ENCODE results near the gene C1orf21.

Gene C1orf21

DNA sequence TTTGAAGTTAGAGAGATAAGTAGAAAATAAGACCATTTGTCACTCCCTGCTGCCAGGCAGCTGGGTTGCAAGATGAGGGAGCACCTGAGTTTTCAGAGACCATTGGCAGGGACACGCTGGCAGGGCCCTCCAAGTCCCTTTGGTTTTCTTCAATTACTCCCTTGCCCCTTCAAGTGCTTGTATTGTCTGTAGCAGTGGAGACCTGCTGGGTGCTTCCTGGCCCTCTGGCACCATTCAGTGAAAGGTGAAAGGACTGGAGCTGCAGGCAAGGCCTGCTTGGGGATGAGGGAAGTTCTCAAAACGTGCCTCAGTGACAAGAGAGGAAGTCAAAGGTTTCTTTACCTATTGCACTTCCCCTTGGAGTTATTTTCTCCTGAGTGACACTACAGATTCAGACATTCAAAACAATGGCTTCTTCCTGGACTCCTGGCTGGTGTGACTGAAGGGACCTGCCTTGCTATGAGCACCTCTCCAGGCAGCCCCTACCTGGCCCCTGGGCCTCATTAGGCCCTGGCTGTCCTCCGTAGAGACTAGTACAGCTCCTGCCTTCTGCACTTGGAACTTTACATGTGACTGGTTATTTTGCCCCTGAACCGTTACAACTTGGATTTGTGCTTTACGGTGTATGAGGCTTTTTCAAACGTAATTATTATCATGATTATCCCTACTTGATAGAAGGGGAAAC lies 100.1 kb downstream of the C1orf21 start:
- H3K4me3 Mint-ChIP-seq, result no peak overlapping the region

DNA sequence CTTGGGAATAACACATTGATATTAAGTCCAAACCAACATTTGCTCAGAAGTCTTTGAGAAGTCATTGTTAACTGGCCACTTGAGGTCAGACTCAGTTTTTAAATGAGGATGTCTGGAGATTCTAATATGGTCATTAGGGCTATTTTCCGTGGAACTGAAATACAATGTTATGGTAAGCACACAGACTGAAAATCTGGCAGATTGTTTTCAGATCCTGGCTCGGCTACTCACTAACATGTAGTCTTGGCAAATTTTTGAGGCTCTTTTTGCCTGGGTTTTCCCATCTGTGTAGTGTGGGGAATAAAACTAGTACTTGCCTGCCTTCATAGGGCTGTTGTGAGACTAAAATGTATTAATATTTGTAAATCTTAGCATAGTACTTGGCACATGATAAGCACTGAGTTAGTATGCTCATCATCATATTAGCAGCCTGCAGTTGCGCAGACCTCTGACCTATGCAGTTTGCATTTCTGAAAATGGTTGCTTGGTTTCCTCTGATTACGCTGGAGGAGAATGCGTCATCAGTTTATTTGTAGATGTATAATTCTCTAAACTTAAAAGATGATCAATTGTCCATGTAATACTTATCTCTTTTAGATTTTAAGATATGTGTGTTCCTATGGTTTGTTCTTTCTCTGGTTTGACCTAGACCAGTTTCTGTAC lies 100.8 kb downstream of the C1orf21 start:
- no peaks in the 10 kb centered on the region for H3K36me3 Mint-ChIP-seq
- H3K4me1 Mint-ChIP-seq (ENCODE audit: low read depth), result peaks cover 12% of the 10 kb centered on the region
- H3K4me3 Mint-ChIP-seq, result no peak overlapping the region
- H3K9me3 Mint-ChIP-seq (ENCODE audit: low read depth), result no peaks in the 10 kb centered on the region
- no peaks in the 10 kb centered on the region for H3K27me3 Mint-ChIP-seq
- H3K27ac Mint-ChIP-seq, result no peak overlapping the region

More for the DNA sequence above, 100.1 kb downstream of the C1orf21 start:
- H3K27ac Mint-ChIP-seq, result no peak overlapping the region
- no peaks in the 10 kb centered on the region for H3K9me3 Mint-ChIP-seq (ENCODE audit: low read depth)
- peaks cover 7% of the 10 kb centered on the region for H3K4me1 Mint-ChIP-seq (ENCODE audit: low read depth)
- no peaks in the 10 kb centered on the region for H3K36me3 Mint-ChIP-seq
- no peaks in the 10 kb centered on the region for H3K27me3 Mint-ChIP-seq

DNA sequence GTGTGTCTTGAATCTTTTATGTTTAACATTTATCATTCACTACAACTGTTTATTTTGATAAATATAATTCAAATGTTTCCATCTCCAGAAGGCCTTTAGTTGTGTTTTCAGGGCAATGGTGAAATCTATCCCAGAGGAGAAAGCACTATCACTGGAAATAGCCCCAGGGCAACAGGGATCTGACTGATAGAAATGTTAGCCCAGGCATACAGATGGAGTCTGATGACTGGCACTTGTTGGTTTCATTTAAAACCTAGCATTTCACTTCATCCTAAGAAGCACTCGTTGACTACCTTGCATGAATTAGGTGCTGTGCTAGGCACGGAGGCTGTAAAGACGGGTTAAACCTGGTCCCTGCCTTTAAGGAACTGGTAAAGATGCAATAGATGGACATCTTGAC lies 103.1 kb downstream of the C1orf21 start:
- Mint-ChIP-seq H3K4me1 (ENCODE audit: low read depth) (peaks cover 12% of the 10 kb centered on the region), H3K36me3 (no peaks in the 10 kb centered on the region), H3K27me3 (no peaks in the 10 kb centered on the region), H3K9me3 (ENCODE audit: low read depth) (no peaks in the 10 kb centered on the region), H3K27ac (peak overlapping the region; percentile 1), H3K4me3 (no peak overlapping the region)

DNA sequence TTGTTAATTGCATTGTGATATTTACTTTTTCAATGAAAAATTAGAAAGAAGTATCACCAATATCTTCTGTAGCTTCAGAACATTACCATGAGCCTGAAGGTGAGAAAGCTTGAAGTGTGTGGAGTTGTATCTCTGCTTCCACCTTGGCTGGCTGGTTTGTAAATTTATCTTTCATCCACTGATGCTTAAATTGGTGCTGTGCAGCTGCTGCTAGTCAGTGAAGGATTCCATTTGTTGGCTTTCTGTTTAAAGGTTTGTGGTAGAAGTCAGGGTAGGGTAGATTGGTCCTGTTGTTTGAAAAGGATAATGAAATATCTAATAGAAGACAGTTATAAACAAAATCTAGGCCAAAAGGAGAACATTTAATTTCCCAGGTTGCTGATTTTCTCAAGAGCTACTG lies 105.7 kb downstream of the C1orf21 start:
- H3K9me3 Mint-ChIP-seq (ENCODE audit: low read depth), result no peaks in the 10 kb centered on the region
- no peak overlapping the region for H3K4me3 Mint-ChIP-seq
- H3K36me3 Mint-ChIP-seq, result no peaks in the 10 kb centered on the region
- no peaks in the 10 kb centered on the region for H3K27me3 Mint-ChIP-seq
- no peak overlapping the region for H3K27ac Mint-ChIP-seq
- peaks cover 12% of the 10 kb centered on the region for H3K4me1 Mint-ChIP-seq (ENCODE audit: low read depth)

- Mint-ChIP-seq H3K27ac (no peak overlapping the region), H3K27me3 (no peaks in the 10 kb centered on the region), H3K4me1 (ENCODE audit: low read depth) (peaks cover 12% of the 10 kb centered on the region), H3K4me3 (no peak overlapping the region), H3K9me3 (ENCODE audit: low read depth) (no peaks in the 10 kb centered on the region), H3K36me3 (no peaks in the 10 kb centered on the region)
Observed at GRCh38 chr1:184493987-184494388, 107.2 kb downstream of the C1orf21 start.

DNA sequence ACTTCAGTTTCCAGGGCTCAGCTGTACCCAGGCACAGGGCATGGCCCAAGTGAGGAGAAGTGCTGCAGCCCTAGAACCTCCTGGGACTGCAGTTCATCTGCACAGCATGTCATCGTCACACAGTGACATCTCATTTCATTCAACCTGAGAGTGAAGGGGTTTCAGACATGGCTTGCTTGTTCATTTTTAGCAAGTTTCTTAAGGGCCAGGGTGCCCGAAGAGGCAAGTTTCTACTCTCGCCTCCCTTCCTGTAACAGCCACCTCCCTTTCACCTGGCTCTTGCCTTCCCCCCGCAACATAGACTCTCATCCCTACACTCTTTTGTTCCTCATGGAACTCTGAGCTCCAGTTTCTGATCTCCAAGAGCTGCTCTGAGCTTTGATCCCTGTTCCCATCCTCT lies 108.1 kb downstream of the C1orf21 start:
- H3K27me3 Mint-ChIP-seq, result no peaks in the 10 kb centered on the region
- no peaks in the 10 kb centered on the region for H3K9me3 Mint-ChIP-seq (ENCODE audit: low read depth)
- H3K36me3 Mint-ChIP-seq, result no peaks in the 10 kb centered on the region
- H3K27ac Mint-ChIP-seq, result no peak overlapping the region
- no peak overlapping the region for H3K4me3 Mint-ChIP-seq
- peaks cover 12% of the 10 kb centered on the region for H3K4me1 Mint-ChIP-seq (ENCODE audit: low read depth)

DNA sequence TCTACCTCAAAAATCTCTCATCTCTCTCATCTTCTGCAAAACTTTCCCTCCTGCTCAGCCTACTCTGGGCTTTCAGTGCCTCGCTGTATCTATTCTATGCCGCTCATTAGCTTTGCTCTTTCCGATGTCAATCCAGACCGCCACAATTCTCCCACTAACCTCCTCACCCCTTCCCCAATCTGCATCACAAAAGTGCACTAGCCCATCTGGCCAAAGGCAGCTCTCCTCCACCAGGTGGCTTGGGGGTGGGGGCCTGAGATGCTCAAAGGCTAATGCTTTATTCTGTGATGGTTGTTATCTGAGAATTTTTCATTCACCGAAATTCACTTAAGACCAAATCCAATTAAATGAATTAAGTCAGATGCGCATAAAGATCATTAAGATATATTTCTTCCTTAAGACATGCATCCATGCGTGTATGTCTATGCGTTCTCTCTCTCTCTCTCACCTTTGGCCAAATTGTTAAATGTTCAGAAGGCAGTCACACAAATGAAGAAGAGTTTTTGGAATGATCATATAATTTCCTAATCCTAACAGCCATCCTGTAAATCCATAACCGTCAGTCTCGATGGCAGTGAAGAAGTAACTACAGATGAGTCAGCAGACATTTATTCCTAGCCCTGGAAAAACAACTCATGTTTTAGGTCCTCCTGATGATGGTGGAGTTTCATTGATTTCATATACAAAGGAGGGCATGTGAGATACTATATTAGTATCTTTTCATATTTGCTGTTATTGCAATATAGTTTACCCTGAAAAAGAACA lies 111.3 kb downstream of the C1orf21 start:
- Mint-ChIP-seq H3K27me3 (no peaks in the 10 kb centered on the region), H3K27ac (no peak overlapping the region), H3K4me1 (ENCODE audit: low read depth) (no peaks in the 10 kb centered on the region), H3K36me3 (no peaks in the 10 kb centered on the region), H3K9me3 (ENCODE audit: low read depth) (no peaks in the 10 kb centered on the region), H3K4me3 (no peak overlapping the region)

- H3K9me3 Mint-ChIP-seq (ENCODE audit: low read depth), result no peaks in the 10 kb centered on the region
- H3K27me3 Mint-ChIP-seq, result no peaks in the 10 kb centered on the region
- no peaks in the 10 kb centered on the region for H3K4me1 Mint-ChIP-seq (ENCODE audit: low read depth)
- no peak overlapping the region for H3K27ac Mint-ChIP-seq
- no peaks in the 10 kb centered on the region for H3K36me3 Mint-ChIP-seq
- H3K4me3 Mint-ChIP-seq, result no peak overlapping the region
Observed at GRCh38 chr1:184499616-184500015, 112.8 kb downstream of the C1orf21 start.

DNA sequence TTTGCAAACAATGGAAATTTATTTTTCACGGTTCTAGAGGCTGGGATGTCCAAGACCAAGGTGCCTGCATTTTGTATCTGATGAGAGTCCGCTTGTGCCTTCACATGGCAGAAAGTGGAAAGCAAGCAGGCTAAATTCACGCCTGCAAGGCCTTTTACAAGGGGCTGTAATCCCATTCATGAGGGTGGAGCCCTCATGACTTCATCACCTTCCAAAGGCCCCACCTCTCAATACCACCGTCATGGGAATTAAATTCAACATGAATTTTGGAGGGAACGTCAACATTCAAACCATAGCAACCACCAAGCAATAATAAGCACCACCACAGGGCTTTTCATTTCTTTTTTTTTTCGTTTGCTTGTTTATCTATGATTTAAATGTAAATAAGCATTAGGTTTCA lies 115.3 kb downstream of the C1orf21 start:
- Mint-ChIP-seq H3K4me3 (no peak overlapping the region), H3K27ac (no peak overlapping the region), H3K27me3 (no peaks in the 10 kb centered on the region), H3K4me1 (ENCODE audit: low read depth) (no peaks in the 10 kb centered on the region), H3K36me3 (no peaks in the 10 kb centered on the region), H3K9me3 (ENCODE audit: low read depth) (no peaks in the 10 kb centered on the region)

GRCh38 chr1:184503221-184503749 lies 116.5 kb downstream of the C1orf21 start:
- H3K4me3 Mint-ChIP-seq, result no peak overlapping the region
- no peaks in the 10 kb centered on the region for H3K9me3 Mint-ChIP-seq (ENCODE audit: low read depth)
- H3K27me3 Mint-ChIP-seq, result no peaks in the 10 kb centered on the region
- no peaks in the 10 kb centered on the region for H3K4me1 Mint-ChIP-seq (ENCODE audit: low read depth)
- no peaks in the 10 kb centered on the region for H3K36me3 Mint-ChIP-seq
- no peak overlapping the region for H3K27ac Mint-ChIP-seq

DNA sequence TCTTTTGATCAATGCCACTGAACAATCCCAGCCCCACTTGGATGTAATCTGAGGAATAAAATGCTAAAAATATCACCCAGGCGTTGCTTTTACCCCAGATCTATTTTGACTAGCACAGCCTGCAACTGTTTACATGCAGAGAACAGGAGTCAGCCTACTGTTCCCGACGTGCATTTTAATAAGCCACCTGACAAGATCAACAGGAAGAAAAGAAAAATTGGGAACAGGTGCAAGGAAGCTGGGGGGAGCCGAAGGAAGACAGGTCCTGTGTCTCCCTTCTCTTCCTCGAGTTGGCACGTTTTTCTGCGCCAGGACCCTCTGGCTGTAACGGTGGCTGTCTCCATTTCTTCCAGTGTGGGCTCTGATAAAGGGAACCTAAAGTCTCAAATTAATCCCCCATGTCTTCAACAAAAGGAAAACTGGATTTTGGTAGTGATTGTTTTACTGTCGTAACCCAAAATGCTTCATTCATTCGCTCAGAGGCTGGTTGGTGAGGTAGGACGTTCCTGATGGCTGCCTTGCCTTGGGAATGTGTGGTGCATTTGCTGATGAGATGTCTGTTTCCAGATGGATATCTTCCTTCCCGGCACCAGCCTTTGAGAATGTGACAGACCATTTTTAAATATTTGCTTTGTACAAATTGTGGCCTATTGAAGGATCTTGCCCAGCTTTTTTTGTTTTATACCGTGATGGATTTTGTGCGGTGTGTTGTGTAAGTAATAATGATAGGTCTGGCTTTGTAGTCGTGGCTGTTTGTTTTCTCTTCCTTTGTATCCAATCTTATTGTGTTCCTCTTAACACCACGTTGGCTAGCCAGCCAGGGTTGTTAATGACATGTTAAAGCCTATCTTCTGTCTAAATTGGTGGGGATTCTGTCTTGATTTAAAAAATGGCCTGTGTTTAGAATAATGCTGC lies 117.5 kb downstream of the C1orf21 start:
- Mint-ChIP-seq H3K4me1 (ENCODE audit: low read depth) (no peaks in the 10 kb centered on the region), H3K36me3 (no peaks in the 10 kb centered on the region), H3K9me3 (ENCODE audit: low read depth) (no peaks in the 10 kb centered on the region), H3K4me3 (no peak overlapping the region), H3K27ac (no peak overlapping the region), H3K27me3 (no peaks in the 10 kb centered on the region)

GRCh38 chr1:184504955-184505338 lies 118.1 kb downstream of the C1orf21 start:
- Mint-ChIP-seq H3K36me3 (no peaks in the 10 kb centered on the region), H3K4me1 (ENCODE audit: low read depth) (no peaks in the 10 kb centered on the region), H3K27ac (no peak overlapping the region), H3K9me3 (ENCODE audit: low read depth) (no peaks in the 10 kb centered on the region), H3K27me3 (no peaks in the 10 kb centered on the region), H3K4me3 (no peak overlapping the region)

- Mint-ChIP-seq H3K9me3 (ENCODE audit: low read depth) (no peaks in the 10 kb centered on the region), H3K4me3 (no peak overlapping the region), H3K27ac (no peak overlapping the region), H3K27me3 (no peaks in the 10 kb centered on the region), H3K4me1 (ENCODE audit: low read depth) (no peaks in the 10 kb centered on the region), H3K36me3 (no peaks in the 10 kb centered on the region)
Observed at GRCh38 chr1:184506481-184506880, 119.7 kb downstream of the C1orf21 start.

DNA sequence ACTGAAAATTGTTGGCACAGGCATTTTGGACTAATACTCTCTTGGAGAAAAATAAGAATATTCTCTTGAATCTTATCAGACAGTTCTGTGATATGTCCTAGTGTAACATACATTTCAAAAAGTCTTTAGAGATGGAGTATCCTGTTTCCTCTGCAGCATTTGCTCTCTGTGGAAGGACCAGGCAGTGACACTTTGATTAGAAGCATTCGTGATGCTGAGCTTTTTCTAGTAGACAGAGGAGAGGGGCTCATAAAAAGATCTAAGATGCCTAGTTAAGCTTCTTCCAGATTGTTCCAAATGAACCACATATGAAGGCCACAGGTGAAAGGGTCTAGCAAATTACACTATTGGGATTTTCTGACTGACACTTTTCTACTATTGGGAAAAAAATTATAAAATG lies 120.3 kb downstream of the C1orf21 start:
- Mint-ChIP-seq H3K27ac (no peak overlapping the region), H3K9me3 (ENCODE audit: low read depth) (no peaks in the 10 kb centered on the region), H3K4me3 (no peak overlapping the region), H3K27me3 (no peaks in the 10 kb centered on the region), H3K36me3 (no peaks in the 10 kb centered on the region), H3K4me1 (ENCODE audit: low read depth) (no peaks in the 10 kb centered on the region)

Data from activated naive CD8-positive, alpha-beta T cell (primary cell).